ENCODE results near the gene GLYATL3.
"Not testable (repeated sequence)": the region's sequence is repeated elsewhere in the genome, so short reads cannot be mapped to it uniquely, and the experiment has no call there.

Gene GLYATL3

GRCh38 chr6:49499623-49500022 is at the start of gene GLYATL3:
Gene GLYATL3 (plus strand): TSS chr6:49499923. CDS start chr6:49511991, 12,068 bp downstream.
- no peak for DNase-seq

DNA sequence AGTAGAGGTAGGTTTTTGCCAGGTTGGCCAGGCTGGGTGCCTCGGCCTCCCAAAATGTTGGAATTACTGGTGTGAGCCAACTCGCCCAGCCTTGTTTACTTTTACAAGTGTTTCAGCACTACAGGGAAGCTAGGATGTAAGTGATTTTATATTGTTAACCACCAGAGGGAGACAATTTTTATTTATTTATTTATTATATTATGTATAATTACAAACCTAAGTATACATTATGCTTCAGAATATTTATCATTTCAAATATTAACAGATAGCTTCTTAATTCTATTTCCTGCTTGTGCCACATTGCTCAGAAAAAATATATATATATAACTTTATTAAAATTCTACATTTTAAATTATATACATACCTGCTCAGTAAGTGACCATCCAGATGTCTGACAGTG is 46.5 kb upstream of the GLYATL3 start:
- peak in 1 of 2 experiments; percentile 13 for DNase-seq

DNA sequence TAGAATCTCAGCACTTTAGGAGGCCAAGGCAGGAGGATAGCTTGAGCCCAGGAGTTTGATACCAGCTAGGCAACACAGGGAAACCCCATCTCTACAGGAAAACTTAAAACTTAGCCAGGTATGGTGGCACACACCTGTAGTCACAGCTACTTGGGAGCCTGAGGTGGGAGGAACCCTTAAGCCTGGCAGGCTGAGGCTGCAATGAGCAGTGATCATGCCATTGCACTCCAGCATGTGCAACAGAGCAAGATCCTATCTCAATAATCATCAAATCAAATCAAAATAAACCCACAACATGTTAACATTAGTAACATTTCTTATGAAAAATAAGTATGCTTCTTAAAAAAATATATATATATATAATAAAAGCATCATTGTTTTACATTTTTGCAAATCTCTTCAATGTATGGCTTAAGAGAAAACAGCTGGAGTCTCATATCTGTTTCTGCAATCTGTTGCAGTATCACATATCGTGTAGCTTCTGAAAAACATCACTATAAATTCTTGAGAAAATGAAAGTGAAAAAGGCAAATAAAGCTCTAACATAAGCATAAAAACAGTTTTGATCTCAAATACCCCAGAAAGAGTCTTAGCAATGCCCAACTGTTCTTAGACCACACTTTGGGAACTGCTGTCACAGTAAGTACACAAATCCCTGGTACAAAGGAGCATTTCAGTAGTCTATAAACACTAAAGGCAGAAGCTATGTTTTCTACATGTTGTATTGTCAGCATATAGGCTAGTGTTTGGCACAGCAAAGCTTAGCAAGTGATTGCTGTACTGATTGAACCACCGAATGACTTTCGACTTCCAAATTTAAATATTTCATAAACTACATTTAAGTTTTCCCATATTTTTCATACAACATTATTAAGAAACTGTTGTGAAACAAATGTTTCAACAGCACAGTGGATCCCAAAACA is 44.7 kb upstream of the GLYATL3 start:
- no peak for DNase-seq

DNA sequence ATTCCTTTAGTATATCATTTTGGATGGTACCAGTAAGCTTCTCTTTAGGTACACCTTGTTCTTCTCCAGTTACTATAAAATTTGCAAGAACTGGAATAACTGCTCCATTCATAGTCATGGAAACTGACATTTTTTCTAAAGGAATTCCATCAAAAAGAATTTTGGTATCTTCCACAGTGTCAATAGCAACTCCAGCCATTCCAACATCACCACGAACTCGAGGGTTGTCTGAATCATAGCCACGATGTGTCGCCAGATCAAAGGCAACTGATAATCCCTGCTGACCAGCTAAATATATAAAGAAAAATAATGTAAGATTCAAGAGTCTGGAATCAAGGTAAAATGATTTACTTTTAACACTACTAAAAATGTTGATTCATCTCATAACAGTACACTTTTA is 42.0 kb upstream of the GLYATL3 start:
- DNase-seq: no peak

DNA sequence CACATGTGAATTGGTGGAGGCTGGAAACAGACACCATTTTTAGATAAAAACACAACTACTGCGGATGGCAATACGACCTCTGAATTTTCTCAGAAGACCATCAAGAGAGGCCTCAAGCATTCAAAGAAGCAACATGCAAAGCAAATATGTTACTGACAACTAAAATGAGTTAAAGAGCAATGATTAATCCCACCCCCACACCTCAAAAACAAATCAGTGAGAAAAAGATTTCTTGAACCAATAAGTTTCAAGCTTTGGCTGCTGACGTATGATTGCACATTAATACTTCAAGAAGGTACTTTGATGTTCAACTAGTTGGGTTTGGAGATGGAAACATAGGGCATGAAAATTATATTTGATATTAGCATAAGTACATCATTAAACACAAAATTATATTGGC is 37.7 kb upstream of the GLYATL3 start:
- no peak for DNase-seq

GRCh38 chr6:49462599-49462926 is 37.2 kb upstream of the GLYATL3 start:
- DNase-seq: no peak

- peak; percentile 91 to 97 for DNase-seq
Observed at GRCh38 chr6:49462927-49463611, 36.7 kb upstream of the GLYATL3 start, which contains the start of the genes CENPQ and MMUT. Gene CENPQ (plus strand): TSS chr6:49463370. CDS start chr6:49470177, 6,807 bp downstream. Gene MMUT (minus strand): TSS chr6:49463253. CDS start chr6:49459466, 3,787 bp downstream.

- no peak for DNase-seq
Observed at GRCh38 chr6:49463612-49463967, 36.1 kb upstream of the GLYATL3 start.

- no peak for DNase-seq
Observed at GRCh38 chr6:49464691-49465090, 35.0 kb upstream of the GLYATL3 start.

GRCh38 chr6:49468042-49468441 is 31.7 kb upstream of the GLYATL3 start:
- DNase-seq: no peak

DNA sequence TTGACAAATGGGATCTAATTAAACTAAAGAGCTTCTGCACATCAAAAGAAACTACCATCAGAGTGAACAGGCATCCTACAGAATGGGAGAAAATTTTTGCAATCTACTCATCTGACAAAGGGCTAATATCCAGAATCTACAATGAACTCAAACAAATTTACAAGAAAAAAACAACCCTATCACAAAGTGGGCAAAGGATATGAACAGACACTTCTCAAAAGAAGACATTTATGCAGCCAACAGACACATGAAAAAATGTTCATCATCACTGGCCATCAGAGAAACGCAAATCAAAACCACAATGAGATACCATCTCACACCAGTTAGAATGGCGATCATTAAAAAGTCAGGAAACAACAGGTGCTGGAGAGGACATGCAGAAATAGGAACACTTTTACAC is 23.2 kb upstream of the GLYATL3 start:
- DNase-seq: not testable (repeated sequence)

- DNase-seq: no peak
Observed at GRCh38 chr6:49479308-49479970, 20.3 kb upstream of the GLYATL3 start.

- DNase-seq: not testable (repeated sequence)
Observed at GRCh38 chr6:49481846-49482245, 17.9 kb upstream of the GLYATL3 start.

- not testable (repeated sequence) for DNase-seq
Observed at GRCh38 chr6:49483380-49483779, 16.3 kb upstream of the GLYATL3 start.

- DNase-seq: no peak
Observed at GRCh38 chr6:49490633-49491032, 9.1 kb upstream of the GLYATL3 start.

- no peak for DNase-seq
Observed at GRCh38 chr6:49497304-49497703, 2.4 kb upstream of the GLYATL3 start.

DNA sequence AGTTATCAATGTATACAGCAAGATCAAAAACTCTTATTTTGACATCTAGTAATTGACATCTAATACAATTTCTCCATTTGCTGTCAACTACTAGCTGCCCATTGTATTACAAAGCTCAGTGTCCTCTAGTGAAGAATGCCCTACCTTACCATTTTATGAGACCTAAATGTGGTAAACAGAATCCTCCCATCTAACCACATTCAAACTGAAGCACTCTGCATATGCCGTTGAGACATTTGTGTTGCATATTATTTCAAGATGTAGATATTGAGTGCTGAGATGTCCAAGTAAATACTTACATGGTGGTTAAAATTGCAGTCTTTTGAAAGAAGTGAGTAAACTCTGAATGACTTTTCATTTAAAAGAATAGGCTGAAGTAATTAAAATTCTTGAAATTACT is 597 bp upstream of the GLYATL3 start:
- DNase-seq: no peak

DNA sequence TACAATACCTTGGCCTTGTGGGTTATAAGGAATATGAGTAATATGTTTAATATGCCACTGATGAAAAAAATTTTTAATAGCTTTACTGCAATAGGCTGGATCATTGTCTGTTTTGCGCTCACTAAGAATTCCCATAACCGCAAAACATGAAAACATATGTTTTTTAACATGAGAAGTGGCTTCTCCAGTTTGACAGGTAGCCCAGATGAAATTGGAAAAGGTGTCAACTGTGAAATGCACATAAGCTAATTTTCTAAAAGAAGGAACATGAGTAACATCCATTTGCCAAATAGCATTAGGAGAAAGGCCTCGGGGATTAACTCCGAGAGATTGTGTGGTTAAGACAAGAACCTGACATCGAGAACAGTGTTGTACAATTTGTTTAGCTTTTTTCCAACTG is 4.9 kb downstream of the GLYATL3 start:
- DNase-seq: no peak

- DNase-seq: no peak
Observed at GRCh38 chr6:49506569-49507111, 6.9 kb downstream of the GLYATL3 start.

GRCh38 chr6:49509342-49509741 is 9.6 kb downstream of the GLYATL3 start:
- DNase-seq: no peak

- DNase-seq: no peak
Observed at GRCh38 chr6:49513153-49513989, 13.6 kb downstream of the GLYATL3 start.
